ENCODE data around the gene LHX2.

LHX2 gene

DNA sequence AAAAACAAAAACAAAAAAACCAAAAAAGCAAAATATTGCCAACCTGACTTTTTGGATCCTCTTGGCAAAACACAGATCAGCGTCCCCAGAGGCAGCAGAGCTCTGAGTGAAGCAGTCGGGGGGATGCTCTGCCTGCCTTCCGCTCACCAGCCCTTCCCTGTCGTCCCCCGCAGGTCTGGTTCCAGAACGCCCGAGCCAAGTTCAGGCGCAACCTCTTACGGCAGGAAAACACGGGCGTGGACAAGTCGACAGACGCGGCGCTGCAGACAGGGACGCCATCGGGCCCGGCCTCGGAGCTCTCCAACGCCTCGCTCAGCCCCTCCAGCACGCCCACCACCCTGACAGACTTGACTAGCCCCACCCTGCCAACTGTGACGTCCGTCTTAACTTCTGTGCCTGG lies 20.7 kb downstream of the LHX2 start:
- DNase-seq (ENCODE audit: low read depth, low spot score), result no peak

DNA sequence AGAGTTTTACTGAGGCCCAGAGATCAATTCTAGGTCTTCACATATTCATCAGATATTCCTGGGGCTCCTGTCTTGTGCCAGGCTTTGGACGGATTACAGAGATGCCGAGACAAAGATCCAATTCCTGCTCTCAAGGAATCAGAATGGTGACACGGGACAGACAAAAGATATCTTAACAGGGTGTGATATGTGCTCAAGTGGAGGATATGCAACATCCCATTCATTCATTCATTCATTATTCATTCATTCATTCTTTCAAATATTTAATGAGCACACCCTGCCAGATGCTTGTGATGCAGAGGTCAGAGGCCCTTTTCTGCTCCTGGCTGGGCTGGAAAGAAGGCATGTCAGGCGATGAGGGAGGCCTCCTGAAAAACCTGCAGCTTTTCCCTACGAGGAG lies 21.8 kb downstream of the LHX2 start:
- no peak for DNase-seq (ENCODE audit: low read depth, low spot score)

DNA sequence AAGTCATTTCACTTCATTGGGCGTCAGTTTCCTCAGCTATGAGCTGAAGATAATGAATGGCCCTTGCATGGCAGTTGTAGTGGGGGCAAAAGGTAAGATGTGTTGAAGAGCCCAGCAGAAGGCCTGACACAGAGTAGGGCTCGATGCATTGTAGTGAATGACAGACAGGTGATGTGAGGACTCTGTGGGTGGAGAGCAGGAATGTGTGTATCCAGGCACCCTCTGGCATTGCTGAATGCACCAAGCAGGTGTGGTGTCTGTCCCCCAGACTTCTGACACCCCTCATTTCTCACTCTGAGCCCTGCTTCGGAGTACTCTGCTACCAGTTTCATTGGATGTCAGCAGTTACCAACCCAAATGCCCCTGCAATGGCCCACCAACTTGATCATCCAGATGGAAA lies 22.4 kb downstream of the LHX2 start:
- no peak for DNase-seq (ENCODE audit: low read depth, low spot score)

DNA sequence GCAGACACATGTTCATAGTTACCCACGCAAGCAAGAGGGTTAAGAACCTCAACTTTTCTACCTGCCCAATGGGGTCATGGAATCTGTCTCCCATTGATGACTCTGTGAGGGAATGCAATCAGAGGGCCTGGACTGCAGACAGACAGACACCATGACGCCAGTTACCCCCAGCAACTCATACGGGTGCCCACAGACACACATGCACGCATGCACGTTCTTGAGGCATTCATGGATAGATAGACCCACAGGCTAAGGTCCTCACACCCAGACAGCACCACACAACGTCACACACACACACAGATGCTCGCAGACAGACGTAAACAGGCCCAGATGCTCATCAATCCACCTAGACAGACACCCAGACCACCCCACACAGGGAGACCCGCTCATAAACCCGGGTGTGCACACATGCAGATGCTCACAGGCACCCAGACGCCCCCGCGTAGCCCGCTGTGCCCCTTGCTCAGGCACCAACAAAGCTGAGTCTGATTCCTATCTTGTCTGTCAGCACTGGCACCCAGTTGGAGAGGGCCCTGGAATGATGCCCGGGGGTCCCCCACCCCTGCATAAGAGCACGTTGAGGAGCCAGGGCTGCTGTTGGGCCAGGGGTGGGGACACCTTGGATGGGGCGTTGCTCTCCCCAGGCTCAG lies 23.6 kb downstream of the LHX2 start:
- no peak for DNase-seq (ENCODE audit: low read depth, low spot score)

- no peak for DNase-seq (ENCODE audit: low read depth, low spot score)
Measured at GRCh38 chr9:124036578-124036977, 25.0 kb downstream of the LHX2 start.

GRCh38 chr9:124037790-124038189 lies 26.2 kb downstream of the LHX2 start:
- DNase-seq (ENCODE audit: low read depth, low spot score), result no peak

DNA sequence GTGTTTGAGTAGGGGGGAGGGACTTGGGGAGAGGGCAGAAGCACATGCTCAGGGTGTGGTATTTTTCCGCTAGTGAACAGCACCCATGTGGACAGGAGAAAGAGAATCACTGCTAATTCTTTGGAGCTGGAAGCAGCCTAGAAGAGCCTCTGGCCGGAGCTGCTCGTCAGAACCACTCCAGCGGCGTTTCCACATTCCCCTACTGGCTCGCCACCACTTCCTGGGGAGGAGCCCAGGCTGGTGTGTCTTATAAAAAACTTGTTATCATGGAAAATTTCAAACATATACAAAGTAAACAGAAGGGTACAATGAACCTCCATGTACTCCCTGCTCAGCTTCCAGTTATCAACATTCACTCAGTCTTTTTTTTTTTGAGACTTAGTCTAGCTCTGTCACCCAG lies 26.7 kb downstream of the LHX2 start:
- no peak for DNase-seq (ENCODE audit: low read depth, low spot score)

DNA sequence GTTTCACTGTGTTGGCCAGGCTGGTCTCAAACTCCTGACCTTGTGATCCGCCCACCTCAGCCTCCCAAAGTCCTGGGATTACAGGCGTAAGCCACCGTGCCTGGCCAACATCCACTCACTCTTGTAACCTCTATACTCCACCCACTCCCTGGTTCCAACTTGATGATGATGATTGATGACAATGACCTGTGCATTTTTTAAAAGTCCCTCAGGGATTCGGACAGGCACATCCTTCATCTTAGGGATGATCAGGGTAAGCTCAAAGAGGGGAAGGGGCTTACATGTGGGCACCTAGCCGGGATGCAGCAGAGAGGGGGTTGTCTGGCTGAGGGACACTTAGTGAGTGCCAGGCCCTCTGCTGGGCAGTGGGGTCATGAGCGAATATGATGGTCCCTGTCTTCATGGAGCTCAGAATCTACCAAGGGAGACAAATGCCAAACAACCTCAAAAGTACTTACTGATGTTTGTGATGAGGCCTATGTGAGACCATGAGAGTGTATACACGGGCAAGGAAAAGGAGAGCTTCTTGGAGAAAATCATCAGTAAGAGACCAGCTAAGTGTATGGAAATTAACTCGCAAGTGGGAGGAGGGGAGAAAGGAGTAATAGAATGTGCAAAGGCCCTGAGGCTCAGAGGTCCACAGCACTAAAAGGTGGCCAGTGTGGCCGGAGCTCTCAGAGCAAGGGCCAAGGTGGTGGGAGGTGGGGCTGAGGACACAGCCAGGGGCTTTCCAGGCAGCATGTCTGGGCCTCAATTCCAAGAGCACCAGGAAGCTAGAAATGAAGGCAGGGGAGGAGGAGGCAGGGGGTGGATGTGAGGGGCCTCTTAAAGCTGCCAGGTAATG lies 27.4 kb downstream of the LHX2 start:
- DNase-seq (ENCODE audit: low read depth, low spot score), result no peak

GRCh38 chr9:124040186-124040931 lies 28.8 kb downstream of the LHX2 start:
- no peak for DNase-seq (ENCODE audit: low read depth, low spot score)

GRCh38 chr9:124040935-124041816 lies 29.6 kb downstream of the LHX2 start:
- DNase-seq (ENCODE audit: low read depth, low spot score), result no peak

DNA sequence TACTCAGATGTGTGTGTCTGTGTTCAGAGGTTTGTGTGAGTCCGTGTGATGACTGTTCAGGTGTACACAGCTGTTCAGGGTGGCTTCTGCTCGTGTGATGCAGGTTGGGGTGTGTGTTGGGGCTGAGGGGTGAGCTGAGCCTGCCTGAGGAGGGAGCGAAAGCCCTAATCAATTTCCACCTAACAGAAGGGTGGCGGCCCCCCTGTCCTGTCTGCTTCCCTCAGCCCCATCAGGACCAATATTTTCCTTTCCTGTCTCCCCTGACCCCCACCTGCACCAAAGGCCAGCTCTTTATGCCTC lies 30.2 kb downstream of the LHX2 start:
- DNase-seq (ENCODE audit: low read depth, low spot score), result no peak

- DNase-seq (ENCODE audit: low read depth, low spot score), result no peak
Measured at GRCh38 chr9:124042201-124042721, 30.7 kb downstream of the LHX2 start.

DNA sequence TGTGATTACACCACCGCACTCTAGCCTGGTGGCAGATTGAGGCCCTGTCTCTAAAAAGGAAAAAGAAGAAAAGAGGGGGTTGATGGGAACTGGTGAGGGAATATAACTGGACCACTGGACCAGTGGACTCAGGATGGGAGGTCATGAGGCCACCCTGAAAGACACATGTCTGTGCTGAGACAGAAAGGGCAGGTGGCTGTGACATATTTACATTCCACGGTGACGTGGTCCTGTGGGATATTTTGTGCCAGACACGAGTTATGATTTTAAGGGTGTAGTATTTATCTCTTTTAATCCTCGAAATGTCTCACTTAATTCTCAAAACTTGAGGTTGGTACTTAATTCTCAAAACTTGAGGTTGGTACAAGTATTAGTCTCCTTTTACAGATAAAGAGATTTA lies 32.9 kb downstream of the LHX2 start:
- DNase-seq (ENCODE audit: low read depth, low spot score), result no peak

DNA sequence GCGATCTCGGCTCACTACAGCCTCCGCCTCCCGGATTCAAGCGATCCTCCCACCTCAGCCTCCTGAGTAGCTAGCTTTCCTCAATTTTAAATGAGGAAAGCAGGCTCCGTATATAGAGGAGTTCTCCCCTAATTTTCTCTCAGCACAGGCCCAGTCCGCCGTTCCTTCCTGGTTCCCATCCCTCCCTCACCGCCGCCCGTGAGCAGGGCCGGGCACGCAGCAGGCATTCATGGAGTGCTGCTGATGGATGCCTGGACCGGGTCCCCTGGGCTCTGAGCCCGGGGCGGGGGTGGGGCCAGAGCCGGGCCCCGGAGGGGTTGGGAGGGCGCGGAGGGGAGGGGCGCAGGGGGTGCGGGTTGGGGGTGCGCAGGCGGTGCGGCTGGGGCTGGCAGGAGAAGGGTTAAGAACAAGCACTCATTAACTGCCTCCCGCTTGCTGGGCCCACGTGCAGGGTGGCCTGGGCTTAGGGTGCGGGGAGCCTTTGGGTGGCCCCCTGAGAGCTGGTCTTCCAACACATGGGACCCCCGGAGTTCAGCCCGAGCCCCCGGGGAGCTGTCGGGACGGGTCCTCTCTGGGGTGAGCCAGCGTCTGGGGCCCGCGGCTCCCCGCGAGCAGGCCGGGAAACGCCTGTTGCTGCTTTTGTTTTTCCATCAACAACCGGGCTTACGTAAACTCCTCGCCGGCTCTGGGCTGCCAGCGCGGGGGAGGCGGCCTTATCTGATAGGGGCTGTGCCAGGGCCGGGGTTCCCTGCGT lies 33.7 kb downstream of the LHX2 start:
- DNase-seq (ENCODE audit: low read depth, low spot score), result no peak

DNA sequence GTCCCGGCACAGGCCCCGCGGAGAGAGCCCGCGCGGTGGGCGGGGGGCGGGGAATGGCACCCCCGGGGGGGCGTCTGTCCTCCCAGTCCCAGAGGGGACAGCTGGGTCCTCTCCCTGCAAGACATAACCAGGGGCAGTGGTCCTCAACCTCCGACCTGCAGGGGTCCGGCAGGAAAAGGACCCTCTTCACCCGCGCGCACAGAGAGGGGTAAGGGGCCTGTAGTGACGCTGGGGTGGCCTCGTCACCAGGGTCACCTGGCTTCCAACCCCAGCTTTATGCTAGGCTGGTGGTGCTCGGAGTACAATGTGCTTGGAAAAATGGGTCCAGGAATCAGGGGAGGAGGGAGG lies 34.2 kb downstream of the LHX2 start:
- DNase-seq (ENCODE audit: low read depth, low spot score), result no peak

DNA sequence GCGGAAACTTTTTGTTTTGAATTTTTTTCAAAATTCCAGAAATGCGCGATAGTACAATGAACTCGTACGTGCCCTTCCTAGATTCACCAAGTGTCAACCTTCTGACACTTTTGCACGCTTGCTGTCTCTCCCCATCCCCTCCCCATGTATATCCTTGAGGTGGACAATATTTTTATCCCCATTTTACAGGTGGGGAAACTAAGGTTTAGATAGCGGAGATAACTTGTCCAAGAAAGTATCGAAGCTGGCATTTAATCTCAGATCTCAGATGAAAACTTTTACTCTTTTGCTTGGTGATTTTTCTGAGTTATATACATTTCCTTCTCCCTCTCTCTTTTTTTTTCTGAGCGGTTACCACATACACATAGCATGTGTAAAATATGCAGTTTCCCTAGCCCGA lies 34.6 kb downstream of the LHX2 start:
- no peak for DNase-seq (ENCODE audit: low read depth, low spot score)

DNA sequence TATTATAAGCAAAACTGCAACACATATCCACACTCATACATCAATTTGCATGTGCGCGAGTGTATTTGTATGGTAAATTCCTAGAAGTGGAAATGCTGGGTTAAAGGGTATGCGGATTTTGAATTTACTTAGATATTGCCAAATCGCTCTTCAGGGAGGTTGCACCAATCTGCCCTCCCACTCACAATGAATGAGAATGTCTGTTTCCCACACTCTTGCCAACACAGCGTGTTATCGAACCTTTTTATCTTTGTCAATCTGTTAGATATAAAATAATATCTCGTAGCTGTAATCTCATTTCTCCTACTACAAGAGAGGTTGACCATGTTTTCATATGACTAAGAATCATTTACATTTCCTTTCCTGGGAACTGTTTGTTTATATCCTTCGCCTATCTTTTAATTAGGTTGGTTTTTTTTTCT lies 35.7 kb downstream of the LHX2 start:
- no peak for DNase-seq (ENCODE audit: low read depth, low spot score)

DNA sequence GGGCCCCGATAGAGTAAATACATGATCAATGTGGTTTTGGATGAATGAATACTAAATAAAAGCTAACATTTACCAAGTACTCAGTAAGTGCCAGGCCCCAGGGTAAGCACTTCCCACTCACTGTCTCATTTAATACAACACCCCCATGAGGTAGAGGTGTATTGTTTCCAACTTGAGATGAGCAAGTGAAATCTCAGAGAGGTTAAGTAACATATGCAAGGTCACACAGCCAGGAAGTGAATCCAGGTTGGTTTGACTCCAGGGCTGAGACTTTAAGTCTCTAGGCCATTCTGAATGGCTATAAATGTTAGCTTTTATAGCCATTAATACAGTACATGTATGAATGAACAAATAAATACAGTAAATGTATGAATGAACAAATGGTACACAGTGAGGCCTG lies 39.4 kb downstream of the LHX2 start:
- no peak for DNase-seq (ENCODE audit: low read depth, low spot score)

DNA sequence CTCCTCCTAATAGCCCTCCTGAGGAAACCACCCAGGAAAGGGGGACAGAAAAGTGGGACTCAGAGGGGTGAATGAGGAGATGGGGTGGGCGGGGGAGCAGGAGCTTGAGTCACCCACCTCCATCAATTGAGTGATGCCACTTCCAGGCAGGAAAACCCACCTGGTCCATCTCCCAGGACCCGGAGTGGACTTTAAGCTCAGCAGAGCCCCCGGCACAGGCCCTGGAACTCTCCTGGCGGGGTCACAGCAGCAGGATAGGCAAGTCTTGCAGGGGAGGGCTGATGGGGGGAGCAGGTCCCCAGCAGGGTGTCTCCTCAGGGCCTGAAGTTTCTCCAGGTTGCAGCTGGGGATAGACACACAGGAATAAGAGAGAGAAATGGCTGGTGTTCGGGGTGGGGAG lies 40.8 kb downstream of the LHX2 start:
- no peak for DNase-seq (ENCODE audit: low read depth, low spot score)

DNA sequence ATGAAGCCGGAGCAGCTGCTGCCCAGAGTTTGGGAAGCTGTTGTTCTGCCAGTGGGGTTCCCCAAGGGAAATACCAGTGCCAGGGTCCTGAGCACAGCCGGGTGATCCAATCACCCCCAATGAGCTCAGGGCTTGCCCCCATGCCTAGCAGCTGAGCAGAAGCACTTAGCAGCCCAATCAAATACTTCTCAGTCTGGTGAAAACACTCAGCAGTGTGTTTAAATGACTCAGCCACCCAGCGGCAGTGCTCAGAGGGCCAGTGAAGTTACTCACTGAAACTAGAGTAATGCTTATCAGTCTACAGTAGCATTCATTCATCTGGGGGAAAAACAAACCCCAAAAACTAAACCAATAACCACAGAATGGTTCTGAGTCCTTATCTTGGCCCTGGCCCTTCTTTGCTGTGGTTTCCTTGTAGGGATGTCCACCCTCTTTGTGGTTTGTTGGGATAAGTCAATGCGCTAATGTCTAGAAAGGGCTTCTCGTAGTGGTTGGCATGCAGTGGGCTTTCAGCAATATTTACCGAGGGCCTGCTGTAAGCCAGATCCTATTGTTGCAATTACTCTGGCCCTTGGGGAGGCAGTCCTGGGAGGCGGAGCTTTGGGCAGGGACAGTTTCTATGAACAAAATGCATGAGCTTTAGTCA lies 43.1 kb downstream of the LHX2 start:
- DNase-seq (ENCODE audit: low read depth, low spot score), result no peak

All from activated naive CD8-positive, alpha-beta T cell treated with anti-CD3 and anti-CD28 coated beads, Interleukin-2, amount 50 U/mL, for 16 hours (primary cell).